NCI-H2107 (cell line): ENCODE data around the gene TAGLN3.

ENCODE experiments used
- DNase-seq: peaks from one replicate; lab custom pipeline; 2025; lab: John Stamatoyannopoulos, UW

TAGLN3 gene

GRCh38 chr3:112048911-112049310 lies 50.2 kb downstream of the TAGLN3 start:
- no peak for DNase-seq

DNA sequence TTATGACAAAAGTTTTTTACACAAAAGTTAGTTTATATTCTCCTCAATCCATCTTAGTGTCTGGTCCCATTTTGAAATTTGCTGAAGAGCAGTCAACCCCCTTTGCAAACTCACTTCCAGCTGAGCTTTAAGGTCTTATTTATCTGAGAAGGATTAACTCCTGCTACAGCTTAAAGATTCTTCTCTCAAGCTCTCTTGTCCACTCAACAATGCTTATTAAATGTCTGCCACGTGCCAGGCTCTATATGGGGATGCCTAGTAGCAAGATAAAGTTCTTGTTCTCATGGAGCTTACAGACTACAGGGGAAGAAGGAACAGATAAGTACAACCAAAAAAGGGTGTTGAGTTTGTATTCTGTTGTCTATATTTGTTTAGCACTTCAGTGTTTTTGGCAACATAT lies 54.5 kb downstream of the TAGLN3 start:
- DNase-seq: no peak

- DNase-seq: no peak
These were observed 57.8 kb downstream of the TAGLN3 start for GRCh38 chr3:112056451-112056929.

- no peak for DNase-seq
These were observed 60.8 kb downstream of the TAGLN3 start for GRCh38 chr3:112059497-112059896.

- no peak for DNase-seq
These were observed 62.4 kb downstream of the TAGLN3 start for GRCh38 chr3:112061152-112061551.
